Peyer's patch (tissue), 4 donors: ENCODE data around the gene IGF2BP1. TPM values are rescaled to one million over a fixed set of nuclear protein-coding genes. Genes with fewer than 3 reads are reported as not detected.

Experiments
- DNase-seq, 3 donors: peaks; one replicate each; pipeline ENCODE4 v3.0.0-alpha.2; 2017 to 2019
- H3K27ac ChIP-seq, 4 donors: fragments of 200-600 bp; sonication (generic); one replicate each; pipeline ENCODE4 v1.5.1; 2016 to 2019
- H3K27me3 ChIP-seq, 2 donors: fragments of 200-600 bp; sonication (generic); one replicate each; pipeline ENCODE4 v1.5.1; 2019
- H3K36me3 ChIP-seq, 3 donors: fragments of 200-600 bp; sonication (generic); one replicate each; pipeline ENCODE4 v1.5.1; 2016 to 2019
- H3K4me1 ChIP-seq, 4 donors: fragments of 200-600 bp; sonication (generic); one replicate each; pipeline ENCODE4 v1.5.1; 2016 to 2019
- H3K4me3 ChIP-seq, 4 donors: fragments of 200-600 bp; sonication (generic); 1 replicate in 3 of 4; 2 replicates in 1 of 4; pipeline ENCODE4 v1.5.1; 2016 to 2019; ENCODE audit warnings: mild to moderate bottlenecking in 1 of 4
- H3K9me3 ChIP-seq, 4 donors: fragments of 200-600 bp; sonication (generic); one replicate each; pipeline ENCODE4 v1.5.1; 2016 to 2019; ENCODE audit warnings: mild to moderate bottlenecking in 1 of 4
- CTCF ChIP-seq, 6 experiments: fragments of 450-650 bp in 4 of 6; fragments of 200-600 bp in 2 of 6; sonication (generic) in 1 of 6; IDR thresholded peaks; one replicate each; pipeline ENCODE4 v1.5.1; 2017 to 2019; ENCODE audit warnings: antibody characterized with exemption in 6 of 6, mild to moderate bottlenecking in 3 of 6, moderate library complexity in 1 of 6
- POLR2A ChIP-seq, 2 donors: fragments of 450-650 bp; IDR thresholded peaks; one replicate each; pipeline ENCODE4 v1.5.1; 2017; ENCODE audit warnings: antibody characterized with exemption in 2 of 2, mild to moderate bottlenecking in 2 of 2, moderate library complexity in 2 of 2
- total RNA-seq, 4 donors: library from RNA; depleted of rRNA; stranded (reverse); fragments of >200 nt; gene quantifications; one replicate each; pipeline ENCODE4 v1.1.0, GENCODE V29; 2016

IGF2BP1 gene
- total RNA-seq, 4 donors from 2014 or later, result 0.54 TPM; not detected in 3

GRCh38 chr17:49049265-49049664 lies 52.1 kb downstream of the IGF2BP1 start:
- TF ChIP-seq POLR2A (IDR thresholded peaks at IDR 0.05), result no peak
- no peak for TF ChIP-seq CTCF (IDR thresholded peaks at IDR 0.05)
- no peak for DNase-seq
- Histone ChIP-seq H3K4me1 (no peaks in the 10 kb centered on the region), H3K9me3 (no peaks in the 10 kb centered on the region), H3K27ac (no peak overlapping the region), H3K4me3 (no peak overlapping the region), H3K27me3 (no peaks in the 10 kb centered on the region), H3K36me3 (no peaks in the 10 kb centered on the region)

- no peaks in the 10 kb centered on the region for H3K36me3 ChIP-seq
- H3K27me3 ChIP-seq, result no peaks in the 10 kb centered on the region
- TF ChIP-seq POLR2A (IDR thresholded peaks at IDR 0.05), result no peak
- no peak for TF ChIP-seq CTCF (IDR thresholded peaks at IDR 0.05)
- no peaks in the 10 kb centered on the region for H3K9me3 ChIP-seq
- DNase-seq, result no peak
- H3K27ac ChIP-seq, result no peak overlapping the region
- no peak overlapping the region for H3K4me3 ChIP-seq
- H3K4me1 ChIP-seq, result no peaks in the 10 kb centered on the region
Observed at GRCh38 chr17:49050611-49051010, 53.4 kb downstream of the IGF2BP1 start.

GRCh38 chr17:49051269-49051668 lies 54.1 kb downstream of the IGF2BP1 start:
- Histone ChIP-seq H3K27me3 (no peaks in the 10 kb centered on the region), H3K4me3 (no peak overlapping the region), H3K9me3 (no peaks in the 10 kb centered on the region), H3K4me1 (no peaks in the 10 kb centered on the region), H3K36me3 (no peaks in the 10 kb centered on the region), H3K27ac (no peak overlapping the region)
- DNase-seq, result no peak
- TF ChIP-seq POLR2A (IDR thresholded peaks at IDR 0.05) (no peak), CTCF (IDR thresholded peaks at IDR 0.05) (no peak)

- Histone ChIP-seq H3K4me3 (no peak overlapping the region), H3K27me3 (no peaks in the 10 kb centered on the region), H3K9me3 (no peaks in the 10 kb centered on the region), H3K4me1 (no peaks in the 10 kb centered on the region), H3K36me3 (no peaks in the 10 kb centered on the region), H3K27ac (no peak overlapping the region)
- TF ChIP-seq CTCF (IDR thresholded peaks at IDR 0.05) (no peak), POLR2A (IDR thresholded peaks at IDR 0.05) (no peak)
- DNase-seq, result no peak
Observed at GRCh38 chr17:49053171-49053829, 56.1 kb downstream of the IGF2BP1 start.

GRCh38 chr17:49054342-49055092 lies 57.3 kb downstream of the IGF2BP1 start:
- Histone ChIP-seq H3K27ac (no peak overlapping the region), H3K27me3 (no peaks in the 10 kb centered on the region)
- no peak for TF ChIP-seq CTCF (IDR thresholded peaks at IDR 0.05)
- no peak for TF ChIP-seq POLR2A (IDR thresholded peaks at IDR 0.05)

More at GRCh38 chr17:49054342-49055092, 57.3 kb downstream of the IGF2BP1 start:
- no peak for DNase-seq
- no peaks in the 10 kb centered on the region for H3K36me3 ChIP-seq
- H3K4me1 ChIP-seq, result no peaks in the 10 kb centered on the region
- H3K9me3 ChIP-seq, result no peaks in the 10 kb centered on the region
- no peak overlapping the region for H3K4me3 ChIP-seq
